Smooth muscle cell (in vitro differentiated cells): ENCODE results near the gene TACC3. TPM values are rescaled to one million over a fixed set of nuclear protein-coding genes. Genes with fewer than 3 reads are reported as not detected.

Source experiments
- DNase-seq: peaks from one replicate; lab custom pipeline; 2025; ENCODE audit not compliant: unreplicated experiment; lab: John Stamatoyannopoulos, UW
- H2AFZ ChIP-seq: fragments of 200-600 bp; sonication (generic); 2 replicates; pipeline ENCODE4 v1.6.0; 2016; ENCODE audit warnings: antibody characterized with exemption, low read depth, mild to moderate bottlenecking
- H3F3A ChIP-seq: fragments of 200-600 bp; sonication (generic); 2 replicates; pipeline ENCODE4 v1.6.0; 2017; ENCODE audit warnings: antibody characterized with exemption, low read depth
- H3K27ac ChIP-seq: fragments of 200-600 bp; sonication (generic); 2 replicates; pipeline ENCODE4 v1.5.1; 2016; ENCODE audit warnings: low read depth, mild to moderate bottlenecking
- H3K27me3 ChIP-seq: fragments of 200-600 bp; sonication (generic); 2 replicates; pipeline ENCODE4 v1.6.1; 2016; ENCODE audit warnings: low read depth, mild to moderate bottlenecking
- H3K36me3 ChIP-seq: fragments of 200-600 bp; sonication (generic); 2 replicates; pipeline ENCODE4 v1.5.1; 2016; ENCODE audit warnings: low read depth
- H3K4me1 ChIP-seq: fragments of 200-600 bp; sonication (generic); 2 replicates; pipeline ENCODE4 v1.5.1; 2016; ENCODE audit warnings: low read depth
- H3K4me2 ChIP-seq: fragments of 200-600 bp; sonication (generic); 2 replicates; pipeline ENCODE4 v1.6.0; 2016; ENCODE audit warnings: mild to moderate bottlenecking
- H3K4me3 ChIP-seq: fragments of 200-600 bp; sonication (generic); 2 replicates; pipeline ENCODE4 v1.5.1; 2016; ENCODE audit warnings: mild to moderate bottlenecking
- H3K79me2 ChIP-seq: fragments of 200-600 bp; sonication (generic); 2 replicates; pipeline ENCODE4 v1.6.0; 2016; ENCODE audit warnings: low read depth, mild to moderate bottlenecking
- H3K9ac ChIP-seq: fragments of 200-600 bp; sonication (generic); 2 replicates; pipeline ENCODE4 v1.6.0; 2016; ENCODE audit warnings: low read depth
- H3K9me3 ChIP-seq: fragments of 200-600 bp; sonication (generic); replicated peaks from 2 replicates; pipeline ENCODE4 v1.5.1; 2016; ENCODE audit warnings: low read depth
- H4K20me1 ChIP-seq: fragments of 200-600 bp; sonication (generic); 2 replicates; pipeline ENCODE4 v1.6.0; 2016; ENCODE audit warnings: low read depth
- CTCF ChIP-seq: fragments of 200-600 bp; sonication (generic); IDR thresholded peaks from 2 replicates; pipeline ENCODE4 v1.5.1; 2017; ENCODE audit warnings: borderline replicate concordance, mild to moderate bottlenecking, antibody characterized with exemption; ENCODE audit not compliant: insufficient read depth, poor library complexity, severe bottlenecking
- WGBS: methylation state at CpG from one replicate; pipeline ENCODE4 v1.1.7; 2016; ENCODE audit warnings: low lambda C conversion rate; 5-methylcytosine and 5-hydroxymethylcytosine counted together
- polyA plus RNA-seq: library from polyadenylated mRNA; unstranded; fragments of >200 nt; fragmentation: Nextera tagmentation; extraction: Ambion mirVana; gene quantifications from 2 replicates; pipeline ENCODE4 v1.2.1, GENCODE V29; 2016
- total RNA-seq: library from RNA; depleted of rRNA; stranded (reverse); fragments of >200 nt; gene quantifications from 2 replicates; pipeline ENCODE4 v1.2.3, GENCODE V29; 2014

TACC3 gene
- total and polyA plus RNA-seq, 2 experiments from 2014 or later, result 12.5 to 19.4 TPM

GRCh38 chr4:1712216-1713002 lies 8.9 kb upstream of the TACC3 start, which contains the start of gene SLBP:
Gene SLBP, minus strand, starts transcription at chr4:1712319. Its CDS starts 131 bp downstream, at chr4:1712188.
- Histone ChIP-seq H3K4me3 (peak within 1 kb of the TSS; percentile 88), H3K9ac (peak within 1 kb of the TSS; percentile 96), H3K79me2 (peaks cover 38% of the 10 kb centered on the region), H4K20me1 (peaks cover 42% of the 10 kb centered on the region), H3K36me3 (no peaks in the 10 kb centered on the region), H3K4me1 (peaks cover 17% of the 10 kb centered on the region), H3K27ac (peak within 1 kb of the TSS; percentile 97), H2AFZ (peak within 1 kb of the TSS; percentile 93), H3K27me3 (no peaks in the 10 kb centered on the region), H3F3A (peaks cover 7% of the 10 kb centered on the region), H3K9me3 (no peaks in the 10 kb centered on the region), H3K4me2 (peak within 1 kb of the TSS; percentile 86)
- WGBS, result under 1% methylated on average over 76 of the region's 98 CpGs
- DNase-seq, result peak; percentile 85
- TF ChIP-seq CTCF, result no peak

- Histone ChIP-seq H3K9ac (peak overlapping the region; percentile 96), H4K20me1 (peaks cover 34% of the 10 kb centered on the region), H3K79me2 (peaks cover 31% of the 10 kb centered on the region), H3K4me3 (peak overlapping the region; percentile 88), H3K9me3 (no peaks in the 10 kb centered on the region), H3K27me3 (no peaks in the 10 kb centered on the region), H3F3A (peaks cover 7% of the 10 kb centered on the region), H3K4me1 (peaks cover 17% of the 10 kb centered on the region), H2AFZ (peak overlapping the region; percentile 93), H3K27ac (peak overlapping the region; percentile 97), H3K4me2 (peak overlapping the region; percentile 86), H3K36me3 (no peaks in the 10 kb centered on the region)
- TF ChIP-seq CTCF, result no peak
- no peak for DNase-seq
- 33% methylated on average over 35 of the region's 35 CpGs for WGBS
These were observed 8.1 kb upstream of the TACC3 start for GRCh38 chr4:1713003-1713851.

- H3F3A ChIP-seq, result no peaks in the 10 kb centered on the region
- H4K20me1 ChIP-seq, result peaks cover 22% of the 10 kb centered on the region
- TF ChIP-seq CTCF, result no peak
- H3K27me3 ChIP-seq, result no peaks in the 10 kb centered on the region
- no peak overlapping the region for H3K27ac ChIP-seq
- 90% methylated on average over 9 of the region's 9 CpGs for WGBS
- peaks cover 11% of the 10 kb centered on the region for H3K4me1 ChIP-seq
- no peak for DNase-seq
- no peak overlapping the region for H3K4me2 ChIP-seq
- H3K79me2 ChIP-seq, result peaks cover 30% of the 10 kb centered on the region
- H3K36me3 ChIP-seq, result no peaks in the 10 kb centered on the region
- H3K4me3 ChIP-seq, result no peak overlapping the region
- H3K9me3 ChIP-seq, result no peaks in the 10 kb centered on the region
- no peak overlapping the region for H2AFZ ChIP-seq
- no peak overlapping the region for H3K9ac ChIP-seq
These were observed 6.9 kb upstream of the TACC3 start for GRCh38 chr4:1714303-1715001.
